Measurements from ENCODE around the gene FHL2. TPM values are rescaled to one million over a fixed set of nuclear protein-coding genes. Genes with fewer than 3 reads are reported as not detected.
A peak's percentile ranks its signal among the peaks of the same experiment; 100 is the strongest.

Gene FHL2
- total RNA-seq, 4 donors from 2014 or later: 53.7 to 99.2 (median 71.6) TPM

DNA sequence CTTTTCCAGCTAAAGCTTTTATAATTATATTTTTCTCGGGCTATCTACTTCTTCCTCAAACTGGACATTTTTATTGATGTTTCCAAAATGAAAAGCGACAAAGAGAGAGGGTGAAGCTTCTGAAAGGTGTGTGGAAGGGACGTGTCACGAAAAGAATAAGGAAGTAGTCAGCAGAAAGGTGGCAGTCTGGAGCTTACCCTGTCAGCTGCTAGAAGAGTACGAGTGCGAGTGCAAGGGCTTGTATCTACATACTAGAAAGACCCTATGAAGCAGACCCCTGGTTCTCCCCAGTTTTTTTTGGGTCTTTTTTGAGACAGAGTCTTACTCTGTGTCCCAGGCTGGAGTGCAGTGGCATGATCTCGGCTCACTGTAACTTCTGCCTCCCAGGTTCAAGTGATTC lies 14.6 kb downstream of the FHL2 start:
- WGBS, 2 donors: 66 to 70% methylated on average over 7 of the region's 7 CpGs
- Histone ChIP-seq H3K27me3 (no peaks in the 10 kb centered on the region), H3K4me1 (peaks cover 0 to 53% (median 4%) of the 10 kb centered on the region in 4 donors), H3K9me3 (no peaks in the 10 kb centered on the region), H3K27ac (peak overlapping the region in 2 of 4 donors; percentile 32 to 37), H3K4me3 (no peak overlapping the region), H3K36me3 (peaks cover 0 to 13% (median 0%) of the 10 kb centered on the region in 3 donors)
- TF ChIP-seq POLR2A (IDR thresholded peaks at IDR 0.05): no peak
- no peak for TF ChIP-seq EP300 (IDR thresholded peaks at IDR 0.05)
- TF ChIP-seq, protein P1, sequence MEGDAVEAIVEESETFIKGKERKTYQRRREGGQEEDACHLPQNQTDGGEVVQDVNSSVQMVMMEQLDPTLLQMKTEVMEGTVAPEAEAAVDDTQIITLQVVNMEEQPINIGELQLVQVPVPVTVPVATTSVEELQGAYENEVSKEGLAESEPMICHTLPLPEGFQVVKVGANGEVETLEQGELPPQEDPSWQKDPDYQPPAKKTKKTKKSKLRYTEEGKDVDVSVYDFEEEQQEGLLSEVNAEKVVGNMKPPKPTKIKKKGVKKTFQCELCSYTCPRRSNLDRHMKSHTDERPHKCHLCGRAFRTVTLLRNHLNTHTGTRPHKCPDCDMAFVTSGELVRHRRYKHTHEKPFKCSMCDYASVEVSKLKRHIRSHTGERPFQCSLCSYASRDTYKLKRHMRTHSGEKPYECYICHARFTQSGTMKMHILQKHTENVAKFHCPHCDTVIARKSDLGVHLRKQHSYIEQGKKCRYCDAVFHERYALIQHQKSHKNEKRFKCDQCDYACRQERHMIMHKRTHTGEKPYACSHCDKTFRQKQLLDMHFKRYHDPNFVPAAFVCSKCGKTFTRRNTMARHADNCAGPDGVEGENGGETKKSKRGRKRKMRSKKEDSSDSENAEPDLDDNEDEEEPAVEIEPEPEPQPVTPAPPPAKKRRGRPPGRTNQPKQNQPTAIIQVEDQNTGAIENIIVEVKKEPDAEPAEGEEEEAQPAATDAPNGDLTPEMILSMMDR (IDR thresholded peaks at IDR 0.05): no peak
- DNase-seq (ENCODE audit: low spot score in 2 of 2): no peak

DNA sequence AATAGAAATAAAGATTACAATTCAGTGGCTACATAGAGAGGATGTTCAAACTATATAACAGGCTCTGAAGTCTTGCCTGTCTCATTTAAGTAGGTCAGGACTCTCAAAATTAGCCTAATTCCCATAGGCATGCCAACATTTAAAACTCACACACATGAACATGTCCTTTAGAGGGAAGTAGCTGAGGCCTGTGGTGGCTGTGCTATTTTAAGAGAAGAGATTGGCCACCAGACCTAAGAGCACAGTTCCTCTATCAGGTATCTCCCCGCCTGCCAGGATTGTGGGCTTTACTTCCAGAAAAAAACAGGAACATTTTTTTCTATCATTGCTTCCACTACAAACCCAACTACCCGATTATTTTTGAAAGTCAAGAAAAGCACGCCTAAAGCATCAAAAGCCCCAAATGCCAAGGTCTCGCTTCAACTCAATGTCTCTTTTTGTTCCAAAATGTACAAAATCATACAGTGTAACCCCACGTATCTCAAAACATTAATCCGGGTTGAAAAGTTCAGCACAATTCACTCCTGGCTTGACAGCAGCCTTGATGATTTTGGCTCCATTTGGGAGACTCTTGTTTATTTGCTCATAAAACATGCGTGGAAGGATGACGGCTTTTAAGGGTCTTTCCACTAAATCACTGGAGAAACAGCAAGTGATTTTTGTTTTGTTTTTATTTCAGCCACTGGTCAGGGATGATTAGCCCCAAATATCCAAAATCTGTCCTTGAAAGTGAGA lies 15.3 kb downstream of the FHL2 start:
- no peak overlapping the region for H3K4me3 ChIP-seq
- TF ChIP-seq POLR2A (IDR thresholded peaks at IDR 0.05) (no peak), EP300 (IDR thresholded peaks at IDR 0.05) (no peak)
- TF ChIP-seq, protein P1 (IDR thresholded peaks at IDR 0.05): no peak
- H3K36me3 ChIP-seq: peaks cover 0 to 13% (median 0%) of the 10 kb centered on the region in 3 donors
- no peaks in the 10 kb centered on the region for H3K9me3 ChIP-seq
- peaks cover 0 to 53% (median 4%) of the 10 kb centered on the region in 4 donors for H3K4me1 ChIP-seq
- DNase-seq (ENCODE audit: low spot score in 2 of 2): no peak
- H3K27me3 ChIP-seq: no peaks in the 10 kb centered on the region
- peak overlapping the region in 2 of 4 donors; percentile 35 to 37 for H3K27ac ChIP-seq
- 54 to 58% methylated on average over 8 of the region's 8 CpGs for WGBS, 2 donors

DNA sequence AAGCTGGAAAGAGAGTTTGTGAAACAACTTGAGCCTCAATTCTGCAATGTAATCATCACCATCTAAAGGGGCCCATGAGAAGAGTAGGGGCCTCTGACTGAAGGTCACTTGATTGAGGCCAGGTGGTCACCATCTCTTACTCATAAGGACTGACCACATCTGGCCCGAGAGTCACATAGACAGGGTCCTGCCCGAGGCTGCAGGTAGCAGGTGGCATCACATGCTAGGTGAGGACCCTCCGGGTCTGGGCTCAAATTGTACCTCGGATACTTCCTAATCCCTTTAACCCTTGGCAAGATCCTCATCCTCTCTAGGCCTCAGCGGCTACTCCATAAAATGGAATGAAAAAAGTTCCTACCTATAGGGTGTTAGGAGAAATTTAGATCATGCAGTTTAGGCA lies 16.7 kb downstream of the FHL2 start:
- no peaks in the 10 kb centered on the region for H3K9me3 ChIP-seq
- H3K4me1 ChIP-seq: peaks cover 0 to 62% (median 4%) of the 10 kb centered on the region in 4 donors
- no peak overlapping the region for H3K4me3 ChIP-seq
- TF ChIP-seq, protein P1 (IDR thresholded peaks at IDR 0.05): no peak
- 88 to 93% methylated on average over 5 of the region's 5 CpGs for WGBS, 2 donors
- no peak for DNase-seq (ENCODE audit: low spot score in 2 of 2)
- peak overlapping the region in 2 of 4 donors; percentile 74 to 80 for H3K27ac ChIP-seq
- H3K36me3 ChIP-seq: peaks cover 0 to 13% (median 0%) of the 10 kb centered on the region in 3 donors
- no peaks in the 10 kb centered on the region for H3K27me3 ChIP-seq

DNA sequence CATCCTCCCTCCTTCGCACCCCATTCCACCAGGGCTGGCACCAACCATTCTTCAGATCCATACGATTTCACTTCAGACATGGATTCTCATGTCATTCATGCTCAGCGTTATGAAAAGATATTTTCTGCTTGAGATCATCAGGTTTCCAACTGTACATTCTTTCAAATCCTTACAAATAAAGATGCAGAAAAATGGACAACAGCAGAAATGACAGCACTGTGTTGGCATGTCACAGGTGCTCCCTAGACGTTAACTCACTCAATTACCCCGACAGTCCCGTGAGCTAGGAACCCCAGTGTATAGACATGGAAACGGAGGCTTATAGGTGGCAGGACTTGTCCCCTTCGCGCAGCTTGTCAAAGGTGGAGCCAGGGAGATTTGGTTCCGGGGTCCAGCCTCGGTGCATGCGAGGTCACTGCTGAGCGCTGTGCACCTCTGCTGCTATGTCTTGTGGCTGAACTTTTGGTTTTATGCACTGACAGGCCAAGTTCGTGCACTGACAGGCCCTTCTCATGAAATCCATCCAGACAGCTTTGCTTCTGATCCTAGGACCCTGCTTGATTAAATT lies 17.7 kb downstream of the FHL2 start:
- Histone ChIP-seq H3K36me3 (peaks cover 0 to 11% (median 0%) of the 10 kb centered on the region in 3 donors), H3K27ac (peak overlapping the region in 3 of 4 donors; percentile 4 to 80 (median 74))
- DNase-seq (ENCODE audit: low spot score in 2 of 2): no peak

More for the DNA sequence above, 17.7 kb downstream of the FHL2 start:
- Histone ChIP-seq H3K4me1 (peaks cover 0 to 66% (median 5%) of the 10 kb centered on the region in 4 donors), H3K4me3 (no peak overlapping the region), H3K27me3 (no peaks in the 10 kb centered on the region), H3K9me3 (no peaks in the 10 kb centered on the region)
- WGBS, 2 donors: 69 to 78% methylated on average over 14 of the region's 14 CpGs
- TF ChIP-seq POLR2A (IDR thresholded peaks at IDR 0.05) (no peak), EP300 (IDR thresholded peaks at IDR 0.05) (no peak)
- TF ChIP-seq, protein P1 (IDR thresholded peaks at IDR 0.05): no peak
